Neuron (in vitro differentiated cells): ENCODE data around the gene CCDC187.

ENCODE experiments used
- H2AFZ ChIP-seq: one replicate; pipeline ENCODE4 v1.6.1; 2013; ENCODE audit warnings: low read depth, mild to moderate bottlenecking, inconsistent platforms, low read length, moderate library complexity
- H3K27me3 ChIP-seq: one replicate; pipeline ENCODE4 v1.6.1; 2013; ENCODE audit warnings: low read length; ENCODE audit not compliant: insufficient read depth
- H3K36me3 ChIP-seq: one replicate; pipeline ENCODE4 v1.6.1; 2013; ENCODE audit warnings: low read length; ENCODE audit not compliant: insufficient read depth
- H3K4me1 ChIP-seq: one replicate; pipeline ENCODE4 v1.6.1; 2013; ENCODE audit warnings: low read length; ENCODE audit not compliant: insufficient read depth
- H3K4me3 ChIP-seq: 2 replicates; pipeline ENCODE4 v1.5.1; 2013; ENCODE audit warnings: mild to moderate bottlenecking, low read length, moderate library complexity
- H3K9me3 ChIP-seq: one replicate; pipeline ENCODE4 v1.6.1; 2013; ENCODE audit warnings: low read length

The CCDC187 gene

GRCh38 chr9:136253246-136254130 lies 50.4 kb downstream of the CCDC187 start:
- H3K27me3 ChIP-seq = peaks cover 54% of the 10 kb centered on the region
- H3K36me3 ChIP-seq = no peaks in the 10 kb centered on the region
- H3K9me3 ChIP-seq = no peaks in the 10 kb centered on the region
- H3K4me1 ChIP-seq = no peaks in the 10 kb centered on the region
- H2AFZ ChIP-seq = no peak overlapping the region
- H3K4me3 ChIP-seq = no peak overlapping the region

- Histone ChIP-seq H3K9me3 (no peaks in the 10 kb centered on the region), H3K36me3 (no peaks in the 10 kb centered on the region), H3K4me1 (no peaks in the 10 kb centered on the region), H2AFZ (no peak overlapping the region), H3K4me3 (no peak overlapping the region), H3K27me3 (peaks cover 52% of the 10 kb centered on the region)
These were observed 51.0 kb downstream of the CCDC187 start for GRCh38 chr9:136252846-136253245.

GRCh38 chr9:136252281-136252680 lies 51.6 kb downstream of the CCDC187 start:
- Histone ChIP-seq H3K4me3 (no peak overlapping the region), H3K36me3 (no peaks in the 10 kb centered on the region), H2AFZ (no peak overlapping the region), H3K9me3 (no peaks in the 10 kb centered on the region), H3K27me3 (peaks cover 56% of the 10 kb centered on the region), H3K4me1 (no peaks in the 10 kb centered on the region)

GRCh38 chr9:136251264-136252115 lies 52.4 kb downstream of the CCDC187 start:
- Histone ChIP-seq H3K36me3 (no peaks in the 10 kb centered on the region), H3K4me3 (no peak overlapping the region), H3K9me3 (no peaks in the 10 kb centered on the region), H2AFZ (no peak overlapping the region), H3K27me3 (peaks cover 59% of the 10 kb centered on the region), H3K4me1 (no peaks in the 10 kb centered on the region)

GRCh38 chr9:136250676-136251075 lies 53.2 kb downstream of the CCDC187 start:
- peaks cover 52% of the 10 kb centered on the region for H3K27me3 ChIP-seq
- H3K4me1 ChIP-seq = no peaks in the 10 kb centered on the region
- H3K36me3 ChIP-seq = no peaks in the 10 kb centered on the region
- H2AFZ ChIP-seq = no peak overlapping the region
- no peak overlapping the region for H3K4me3 ChIP-seq
- H3K9me3 ChIP-seq = no peaks in the 10 kb centered on the region

GRCh38 chr9:136249877-136250559 lies 53.9 kb downstream of the CCDC187 start:
- H3K4me1 ChIP-seq = peaks cover under 1% of the 10 kb centered on the region
- H2AFZ ChIP-seq = no peak overlapping the region
- H3K4me3 ChIP-seq = no peak overlapping the region
- peaks cover 48% of the 10 kb centered on the region for H3K27me3 ChIP-seq
- H3K9me3 ChIP-seq = no peaks in the 10 kb centered on the region
- H3K36me3 ChIP-seq = no peaks in the 10 kb centered on the region

- peaks cover 42% of the 10 kb centered on the region for H3K27me3 ChIP-seq
These were observed 54.7 kb downstream of the CCDC187 start for GRCh38 chr9:136248951-136249876.

GRCh38 chr9:136247947-136248637 lies 55.8 kb downstream of the CCDC187 start:
- Histone ChIP-seq H3K4me3 (no peak overlapping the region), H3K27me3 (peaks cover 41% of the 10 kb centered on the region), H3K9me3 (no peaks in the 10 kb centered on the region), H3K4me1 (peaks cover 19% of the 10 kb centered on the region), H3K36me3 (no peaks in the 10 kb centered on the region), H2AFZ (no peak overlapping the region)

More at GRCh38 chr9:136248951-136249876, 54.7 kb downstream of the CCDC187 start:
- H2AFZ ChIP-seq = no peak overlapping the region
- H3K4me1 ChIP-seq = peaks cover 8% of the 10 kb centered on the region
- H3K9me3 ChIP-seq = no peaks in the 10 kb centered on the region
- no peak overlapping the region for H3K4me3 ChIP-seq
- H3K36me3 ChIP-seq = no peaks in the 10 kb centered on the region

- peaks cover 25% of the 10 kb centered on the region for H3K4me1 ChIP-seq
- H3K36me3 ChIP-seq = no peaks in the 10 kb centered on the region
- peaks cover 41% of the 10 kb centered on the region for H3K27me3 ChIP-seq
- H2AFZ ChIP-seq = no peak overlapping the region
- no peaks in the 10 kb centered on the region for H3K9me3 ChIP-seq
- no peak overlapping the region for H3K4me3 ChIP-seq
These were observed 56.4 kb downstream of the CCDC187 start for GRCh38 chr9:136247551-136247916.

GRCh38 chr9:136246849-136247550 lies 56.9 kb downstream of the CCDC187 start:
- Histone ChIP-seq H3K4me1 (peaks cover 25% of the 10 kb centered on the region), H3K27me3 (peaks cover 41% of the 10 kb centered on the region), H3K36me3 (no peaks in the 10 kb centered on the region), H3K4me3 (no peak overlapping the region), H3K9me3 (no peaks in the 10 kb centered on the region), H2AFZ (no peak overlapping the region)
